DND-41 (cell line): Measurements from ENCODE around the gene SLC26A2.

Experiments used
- ATAC-seq: fragments of 200-7000 bp; cut with Tn5 transposase; 3 replicates; pipeline ENCODE4 v1.9.1; 2021; ENCODE audit warnings: low read depth; ENCODE audit not compliant: insufficient read depth
- DNase-seq: peaks from one replicate; pipeline ENCODE4 v3.0.0-alpha.2; 2020
- H2AFZ ChIP-seq: 2 replicates; pipeline ENCODE4 v1.6.0; 2012; ENCODE audit warnings: low read depth, low read length
- H3K27ac ChIP-seq: 2 replicates; pipeline ENCODE4 v1.5.1; 2012; ENCODE audit warnings: low read length, inconsistent platforms
- H3K27me3 ChIP-seq: fragments of 200-600 bp; sonication (generic); 2 replicates; pipeline ENCODE4 v1.6.0; 2012; ENCODE audit warnings: low read length, mild to moderate bottlenecking, inconsistent platforms; ENCODE audit not compliant: insufficient read depth, poor library complexity
- H3K36me3 ChIP-seq: 2 replicates; pipeline ENCODE4 v1.5.1; 2012; ENCODE audit warnings: low read length, inconsistent platforms; ENCODE audit not compliant: insufficient read depth
- H3K4me1 ChIP-seq: 2 replicates; pipeline ENCODE4 v1.5.1; 2012; ENCODE audit warnings: mild to moderate bottlenecking, low read length; ENCODE audit not compliant: insufficient read depth
- H3K4me2 ChIP-seq: 2 replicates; pipeline ENCODE4 v1.6.0; 2012; ENCODE audit warnings: mild to moderate bottlenecking, moderate library complexity, low read length, inconsistent platforms; ENCODE audit not compliant: insufficient read depth
- H3K4me3 ChIP-seq, 2 experiments: fragments of 200-600 bp in 1 of 2; shearing (Covaris generic) in 1 of 2; 2 replicates each; pipeline ENCODE4 v1.5.1; 2012 to 2016; ENCODE audit warnings: inconsistent platforms in 2 of 2, low read length in 2 of 2, mild to moderate bottlenecking in 2 of 2, low read depth in 1 of 2, moderate library complexity in 1 of 2
- H3K79me2 ChIP-seq: 2 replicates; pipeline ENCODE4 v1.6.0; 2012; ENCODE audit warnings: low read length, inconsistent platforms; ENCODE audit not compliant: insufficient read depth
- H3K9ac ChIP-seq: 2 replicates; pipeline ENCODE4 v1.6.0; 2012; ENCODE audit warnings: low read depth, mild to moderate bottlenecking, inconsistent platforms, low read length, moderate library complexity
- H3K9me3 ChIP-seq: 2 replicates; pipeline ENCODE4 v1.5.1; 2012; ENCODE audit warnings: low read length, moderate library complexity, mild to moderate bottlenecking, inconsistent platforms; ENCODE audit not compliant: insufficient read depth, severe bottlenecking
- H4K20me1 ChIP-seq: 2 replicates; pipeline ENCODE4 v1.6.0; 2012; ENCODE audit warnings: low read length; ENCODE audit not compliant: insufficient read depth
- CTCF ChIP-seq: IDR thresholded peaks from 2 replicates; pipeline ENCODE4 v1.5.1; 2012; ENCODE audit warnings: borderline replicate concordance, low read length, moderate library complexity, mild to moderate bottlenecking; ENCODE audit not compliant: poor library complexity, severe bottlenecking; ENCODE audit errors: extremely low read depth
- EZH2 ChIP-seq: IDR thresholded peaks from 3 replicates; pipeline ENCODE4 v1.6.1; 2012; ENCODE audit warnings: borderline replicate concordance, low read depth, mild to moderate bottlenecking, moderate library complexity, low read length, inconsistent platforms; ENCODE audit not compliant: severe bottlenecking

SLC26A2 gene

GRCh38 chr5:149962601-149963300, 2.2 kb downstream of the SLC26A2 start:
- no peak for TF ChIP-seq CTCF
- TF ChIP-seq EZH2: no peak
- no peak for ATAC-seq
- H3K36me3 ChIP-seq: no peaks in the 10 kb centered on the region
- no peak overlapping the region for H3K4me3 ChIP-seq
- no peaks in the 10 kb centered on the region for H3K27me3 ChIP-seq
- H3K4me1 ChIP-seq: peaks cover 26% of the 10 kb centered on the region
- H3K79me2 ChIP-seq: peaks cover 20% of the 10 kb centered on the region
- H3K27ac ChIP-seq: no peak overlapping the region
- H2AFZ ChIP-seq: no peak overlapping the region
- no peaks in the 10 kb centered on the region for H3K9me3 ChIP-seq
- H3K9ac ChIP-seq: no peak overlapping the region
- H4K20me1 ChIP-seq: no peaks in the 10 kb centered on the region; the same call in 1 of the 2 replicates
- peak overlapping the region; percentile 92 for H3K4me2 ChIP-seq
- no peak for DNase-seq

- ATAC-seq (no peak), DNase-seq (no peak)
- no peak for TF ChIP-seq CTCF
- no peak for TF ChIP-seq EZH2
- Histone ChIP-seq H3K27ac (no peak overlapping the region), H2AFZ (no peak overlapping the region), H3K4me2 (no peak overlapping the region), H3K4me3 (no peak overlapping the region), H3K36me3 (no peaks in the 10 kb centered on the region), H3K9me3 (no peaks in the 10 kb centered on the region), H3K4me1 (peaks cover 26% of the 10 kb centered on the region), H3K27me3 (no peaks in the 10 kb centered on the region), H3K79me2 (peaks cover 20% of the 10 kb centered on the region), H4K20me1 (no peaks in the 10 kb centered on the region; the same call in 1 of the 2 replicates), H3K9ac (no peak overlapping the region)
Measured at GRCh38 chr5:149963729-149964128, 3.2 kb downstream of the SLC26A2 start.

GRCh38 chr5:149966946-149967345, 6.4 kb downstream of the SLC26A2 start:
- H2AFZ ChIP-seq: no peak overlapping the region
- no peak overlapping the region for H3K9ac ChIP-seq
- peaks cover 5% of the 10 kb centered on the region; the same call in 1 of the 2 replicates for H4K20me1 ChIP-seq
- no peaks in the 10 kb centered on the region for H3K27me3 ChIP-seq
- H3K9me3 ChIP-seq: no peaks in the 10 kb centered on the region
- H3K4me2 ChIP-seq: no peak overlapping the region
- no peak overlapping the region for H3K27ac ChIP-seq
- no peaks in the 10 kb centered on the region; the same call in 1 of the 2 replicates for H3K36me3 ChIP-seq
- peaks cover 6% of the 10 kb centered on the region for H3K4me1 ChIP-seq
- DNase-seq (no peak), ATAC-seq (no peak)
- peaks cover 14% of the 10 kb centered on the region for H3K79me2 ChIP-seq
- TF ChIP-seq CTCF: no peak
- TF ChIP-seq EZH2: no peak
- no peak overlapping the region for H3K4me3 ChIP-seq
